Liver (tissue), 9 donors: ENCODE data around the gene UBE3B. TPM values are rescaled to one million over a fixed set of nuclear protein-coding genes. Genes with fewer than 3 reads are reported as not detected.

Source experiments
- DNase-seq: peaks from one replicate; pipeline ENCODE4 v3.0.0-alpha.2; 2017; ENCODE audit warnings: low spot score
- H3K27ac ChIP-seq, 2 donors: one replicate each; pipeline ENCODE4 v1.7.0; 2013; ENCODE audit warnings: inconsistent platforms in 2 of 2, low read length in 2 of 2, control low read depth in 1 of 2, low read depth in 1 of 2, mild to moderate bottlenecking in 1 of 2
- H3K27me3 ChIP-seq, 4 donors: one replicate each; pipeline versions ENCODE4 v1.6.1 to v1.7.0; 2013; ENCODE audit warnings: low read length in 3 of 4, inconsistent platforms in 1 of 4, mild to moderate bottlenecking in 1 of 4, moderate library complexity in 1 of 4; ENCODE audit not compliant: control insufficient read depth in 4 of 4, insufficient read depth in 4 of 4
- H3K36me3 ChIP-seq, 4 donors: one replicate each; pipeline versions ENCODE4 v1.6.1 to v1.7.0; 2013; ENCODE audit warnings: low read length in 3 of 4, mild to moderate bottlenecking in 3 of 4, low read depth in 1 of 4, moderate library complexity in 1 of 4; ENCODE audit not compliant: control insufficient read depth in 4 of 4, insufficient read depth in 3 of 4
- H3K4me1 ChIP-seq, 4 donors: one replicate each; pipeline versions ENCODE4 v1.6.1 to v1.7.0; 2013; ENCODE audit warnings: low read length in 3 of 4, mild to moderate bottlenecking in 3 of 4, moderate library complexity in 1 of 4; ENCODE audit not compliant: control insufficient read depth in 4 of 4, insufficient read depth in 4 of 4
- H3K4me3 ChIP-seq, 3 donors: one replicate each; pipeline versions ENCODE4 v1.6.1 to v1.7.0; 2013; ENCODE audit warnings: low read length in 3 of 3, control low read depth in 1 of 3, low read depth in 1 of 3, mild to moderate bottlenecking in 1 of 3
- H3K9ac ChIP-seq, 2 donors: one replicate each; pipeline ENCODE4 v1.7.0; 2013; ENCODE audit warnings: low read length in 2 of 2, mild to moderate bottlenecking in 2 of 2, moderate library complexity in 2 of 2, control low read depth in 1 of 2, low read depth in 1 of 2
- H3K9me3 ChIP-seq, 4 donors: one replicate each; pipeline versions ENCODE4 v1.6.1 to v1.7.0; 2013; ENCODE audit warnings: low read length in 3 of 4; ENCODE audit not compliant: control insufficient read depth in 4 of 4
- EGR1 ChIP-seq, 2 donors: IDR thresholded peaks; 2 replicates each; pipeline ENCODE4 v1.6.1; 2016 to 2018; ENCODE audit warnings: antibody characterized with exemption in 2 of 2, low read depth in 2 of 2
- FOXA1 ChIP-seq: IDR thresholded peaks from 2 replicates; pipeline ENCODE4 v1.6.1; 2016; ENCODE audit warnings: antibody characterized with exemption
- FOXA2 ChIP-seq: IDR thresholded peaks from 2 replicates; pipeline ENCODE4 v1.6.1; 2016; ENCODE audit warnings: antibody characterized with exemption
- GABPA ChIP-seq, 2 donors: IDR thresholded peaks in 1 of 2; conservative IDR thresholded peaks in 1 of 2; 2 replicates each; pipeline ENCODE4 v1.6.1; 2016; ENCODE audit warnings: antibody characterized with exemption in 2 of 2, mild to moderate bottlenecking in 1 of 2, moderate library complexity in 1 of 2
- HNF4A ChIP-seq, 2 donors: conservative IDR thresholded peaks; 2 replicates each; pipeline ENCODE4 v1.6.1; 2016; ENCODE audit warnings: antibody characterized with exemption in 2 of 2, mild to moderate bottlenecking in 2 of 2
- HNF4G ChIP-seq: IDR thresholded peaks from 2 replicates; pipeline ENCODE4 v1.6.1; 2016; ENCODE audit warnings: antibody characterized with exemption
- NR2F2 ChIP-seq: IDR thresholded peaks from 2 replicates; pipeline ENCODE4 v1.6.1; 2016; ENCODE audit warnings: antibody characterized with exemption
- RAD21 ChIP-seq, 2 donors: IDR thresholded peaks; 2 replicates each; pipeline ENCODE4 v1.6.1; 2016; ENCODE audit warnings: antibody characterized with exemption in 2 of 2, mild to moderate bottlenecking in 2 of 2
- RXRA ChIP-seq, 2 donors: IDR thresholded peaks; 2 replicates each; pipeline ENCODE4 v1.6.1; 2017 to 2018; ENCODE audit warnings: antibody characterized with exemption in 2 of 2, mild to moderate bottlenecking in 1 of 2
- SP1 ChIP-seq: IDR thresholded peaks from 2 replicates; pipeline ENCODE4 v1.6.1; 2018; ENCODE audit warnings: antibody characterized with exemption, mild to moderate bottlenecking
- TAF1 ChIP-seq: conservative IDR thresholded peaks from 2 replicates; pipeline ENCODE4 v1.6.1; 2016; ENCODE audit warnings: antibody characterized with exemption, mild to moderate bottlenecking
- YY1 ChIP-seq: IDR thresholded peaks from 2 replicates; pipeline ENCODE4 v1.6.1; 2016; ENCODE audit warnings: antibody characterized with exemption, mild to moderate bottlenecking
- WGBS: extraction: QIAGEN DNeasy Blood & Tissue Kit; methylation state at CpG from one replicate; pipeline ENCODE4 v1.1.7; 2013; 5-methylcytosine and 5-hydroxymethylcytosine counted together
- polyA plus RNA-seq, 2 donors: library from polyadenylated mRNA; stranded (reverse) in 1 of 2; unstranded in 1 of 2; fragments of 200-250 nt in 1 of 2; fragments of >200 nt in 1 of 2; fragmentation: Nextera tagmentation in 1 of 2; extraction: Ambion mirVana in 1 of 2; gene quantifications; one replicate each; pipeline versions ENCODE4 v1.2.1 to v1.2.3, GENCODE V29; 2013 to 2015
- total RNA-seq, 2 donors: library from RNA; depleted of rRNA; stranded (reverse); fragments of >200 nt; gene quantifications; one replicate each; pipeline ENCODE4 v1.2.3, GENCODE V29; 2014
- TF ChIP-seq, protein P1 (sequence below): IDR thresholded peaks from 2 replicates; pipeline ENCODE4 v1.6.1; 2016; ENCODE audit warnings: antibody characterized with exemption
- TF ChIP-seq, protein P2 (sequence below): IDR thresholded peaks from 2 replicates; pipeline ENCODE4 v1.6.1; 2016; ENCODE audit warnings: antibody characterized with exemption
- TF ChIP-seq, protein P3 (sequence below): IDR thresholded peaks from 2 replicates; pipeline ENCODE4 v1.6.1; 2016; ENCODE audit warnings: antibody characterized with exemption, mild to moderate bottlenecking
- TF ChIP-seq, protein P4 (sequence below): fragments of 150-350 bp; IDR thresholded peaks from 2 replicates; pipeline ENCODE4 v1.5.1; 2017; ENCODE audit warnings: improper control_type of control experiment, low read depth, low read length; ENCODE audit not compliant: missing input control
- TF ChIP-seq, protein P5 (sequence below): IDR thresholded peaks from 2 replicates; pipeline ENCODE4 v1.6.1; 2016; ENCODE audit warnings: antibody characterized with exemption
- donor health status: healthy.
- donor health status: healthy.
- donor health status: healthy.
- donor health status: healthy.
- donor health status: healthy.

Gene UBE3B
- total and polyA plus RNA-seq, 4 donors, result 9.3 to 43.4 (median 24.1) TPM

DNA sequence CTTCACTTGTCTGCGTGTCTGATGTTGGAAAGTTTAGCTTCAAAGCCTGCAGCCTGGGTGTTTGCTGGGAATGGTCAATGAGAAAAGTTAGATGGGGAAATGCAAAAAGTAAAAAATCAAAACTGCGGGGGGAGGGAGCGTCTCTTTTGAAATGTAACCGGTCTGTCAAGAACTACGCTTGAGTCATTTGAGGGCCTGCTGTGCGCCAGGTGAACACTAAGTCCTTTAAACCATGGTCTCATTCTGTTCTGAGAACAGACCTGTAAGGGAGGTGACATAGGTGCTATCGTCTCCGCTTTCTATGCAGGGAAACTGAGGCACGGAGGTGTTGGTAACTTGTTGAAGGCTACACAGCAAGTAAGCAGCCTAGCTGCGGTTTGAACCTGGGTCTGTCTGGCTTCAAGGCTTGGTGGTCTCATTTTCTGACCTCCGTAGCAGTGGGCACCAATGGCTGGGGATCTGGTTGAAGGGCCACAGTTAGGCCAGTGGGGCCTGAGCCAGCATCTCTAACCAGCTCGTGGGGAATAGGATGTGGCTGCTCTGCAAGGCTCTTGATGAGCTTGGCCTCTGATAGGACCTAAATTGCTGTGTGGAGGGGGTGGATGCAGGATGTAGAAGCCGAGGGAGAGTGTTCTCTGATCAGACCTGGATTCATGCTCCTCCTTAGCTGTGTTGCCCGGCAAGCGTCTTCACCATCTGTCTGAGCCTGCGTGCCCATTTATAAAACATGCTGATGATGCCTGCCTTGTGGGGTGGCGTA, 41.8 kb upstream of the UBE3B start:
- H3K27ac ChIP-seq, result no peak overlapping the region
- no peak for DNase-seq
- no peaks in the 10 kb centered on the region for H3K4me1 ChIP-seq
- TF ChIP-seq EGR1 (IDR thresholded peaks at IDR 0.05; ENCODE audit: low read depth in 2 of 2) (no peak), HNF4A (conservative IDR thresholded peaks at IDR 0.05) (no peak), FOXA1 (no peak), HNF4G (no peak), SP1 (no peak), YY1 (no peak), TAF1 (no peak), FOXA2 (no peak), NR2F2 (no peak), RAD21 (IDR thresholded peaks at IDR 0.05) (no peak)
- TF ChIP-seq, protein P1, sequence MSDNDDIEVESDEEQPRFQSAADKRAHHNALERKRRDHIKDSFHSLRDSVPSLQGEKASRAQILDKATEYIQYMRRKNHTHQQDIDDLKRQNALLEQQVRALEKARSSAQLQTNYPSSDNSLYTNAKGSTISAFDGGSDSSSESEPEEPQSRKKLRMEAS, result no peak
- TF ChIP-seq, protein P2, sequence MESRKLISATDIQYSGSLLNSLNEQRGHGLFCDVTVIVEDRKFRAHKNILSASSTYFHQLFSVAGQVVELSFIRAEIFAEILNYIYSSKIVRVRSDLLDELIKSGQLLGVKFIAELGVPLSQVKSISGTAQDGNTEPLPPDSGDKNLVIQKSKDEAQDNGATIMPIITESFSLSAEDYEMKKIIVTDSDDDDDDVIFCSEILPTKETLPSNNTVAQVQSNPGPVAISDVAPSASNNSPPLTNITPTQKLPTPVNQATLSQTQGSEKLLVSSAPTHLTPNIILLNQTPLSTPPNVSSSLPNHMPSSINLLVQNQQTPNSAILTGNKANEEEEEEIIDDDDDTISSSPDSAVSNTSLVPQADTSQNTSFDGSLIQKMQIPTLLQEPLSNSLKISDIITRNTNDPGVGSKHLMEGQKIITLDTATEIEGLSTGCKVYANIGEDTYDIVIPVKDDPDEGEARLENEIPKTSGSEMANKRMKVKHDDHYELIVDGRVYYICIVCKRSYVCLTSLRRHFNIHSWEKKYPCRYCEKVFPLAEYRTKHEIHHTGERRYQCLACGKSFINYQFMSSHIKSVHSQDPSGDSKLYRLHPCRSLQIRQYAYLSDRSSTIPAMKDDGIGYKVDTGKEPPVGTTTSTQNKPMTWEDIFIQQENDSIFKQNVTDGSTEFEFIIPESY, result no peak
- TF ChIP-seq, protein P3, sequence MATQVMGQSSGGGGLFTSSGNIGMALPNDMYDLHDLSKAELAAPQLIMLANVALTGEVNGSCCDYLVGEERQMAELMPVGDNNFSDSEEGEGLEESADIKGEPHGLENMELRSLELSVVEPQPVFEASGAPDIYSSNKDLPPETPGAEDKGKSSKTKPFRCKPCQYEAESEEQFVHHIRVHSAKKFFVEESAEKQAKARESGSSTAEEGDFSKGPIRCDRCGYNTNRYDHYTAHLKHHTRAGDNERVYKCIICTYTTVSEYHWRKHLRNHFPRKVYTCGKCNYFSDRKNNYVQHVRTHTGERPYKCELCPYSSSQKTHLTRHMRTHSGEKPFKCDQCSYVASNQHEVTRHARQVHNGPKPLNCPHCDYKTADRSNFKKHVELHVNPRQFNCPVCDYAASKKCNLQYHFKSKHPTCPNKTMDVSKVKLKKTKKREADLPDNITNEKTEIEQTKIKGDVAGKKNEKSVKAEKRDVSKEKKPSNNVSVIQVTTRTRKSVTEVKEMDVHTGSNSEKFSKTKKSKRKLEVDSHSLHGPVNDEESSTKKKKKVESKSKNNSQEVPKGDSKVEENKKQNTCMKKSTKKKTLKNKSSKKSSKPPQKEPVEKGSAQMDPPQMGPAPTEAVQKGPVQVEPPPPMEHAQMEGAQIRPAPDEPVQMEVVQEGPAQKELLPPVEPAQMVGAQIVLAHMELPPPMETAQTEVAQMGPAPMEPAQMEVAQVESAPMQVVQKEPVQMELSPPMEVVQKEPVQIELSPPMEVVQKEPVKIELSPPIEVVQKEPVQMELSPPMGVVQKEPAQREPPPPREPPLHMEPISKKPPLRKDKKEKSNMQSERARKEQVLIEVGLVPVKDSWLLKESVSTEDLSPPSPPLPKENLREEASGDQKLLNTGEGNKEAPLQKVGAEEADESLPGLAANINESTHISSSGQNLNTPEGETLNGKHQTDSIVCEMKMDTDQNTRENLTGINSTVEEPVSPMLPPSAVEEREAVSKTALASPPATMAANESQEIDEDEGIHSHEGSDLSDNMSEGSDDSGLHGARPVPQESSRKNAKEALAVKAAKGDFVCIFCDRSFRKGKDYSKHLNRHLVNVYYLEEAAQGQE, result no peak
- TF ChIP-seq, protein P4, sequence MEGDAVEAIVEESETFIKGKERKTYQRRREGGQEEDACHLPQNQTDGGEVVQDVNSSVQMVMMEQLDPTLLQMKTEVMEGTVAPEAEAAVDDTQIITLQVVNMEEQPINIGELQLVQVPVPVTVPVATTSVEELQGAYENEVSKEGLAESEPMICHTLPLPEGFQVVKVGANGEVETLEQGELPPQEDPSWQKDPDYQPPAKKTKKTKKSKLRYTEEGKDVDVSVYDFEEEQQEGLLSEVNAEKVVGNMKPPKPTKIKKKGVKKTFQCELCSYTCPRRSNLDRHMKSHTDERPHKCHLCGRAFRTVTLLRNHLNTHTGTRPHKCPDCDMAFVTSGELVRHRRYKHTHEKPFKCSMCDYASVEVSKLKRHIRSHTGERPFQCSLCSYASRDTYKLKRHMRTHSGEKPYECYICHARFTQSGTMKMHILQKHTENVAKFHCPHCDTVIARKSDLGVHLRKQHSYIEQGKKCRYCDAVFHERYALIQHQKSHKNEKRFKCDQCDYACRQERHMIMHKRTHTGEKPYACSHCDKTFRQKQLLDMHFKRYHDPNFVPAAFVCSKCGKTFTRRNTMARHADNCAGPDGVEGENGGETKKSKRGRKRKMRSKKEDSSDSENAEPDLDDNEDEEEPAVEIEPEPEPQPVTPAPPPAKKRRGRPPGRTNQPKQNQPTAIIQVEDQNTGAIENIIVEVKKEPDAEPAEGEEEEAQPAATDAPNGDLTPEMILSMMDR, result no peak
- TF ChIP-seq, protein P5, sequence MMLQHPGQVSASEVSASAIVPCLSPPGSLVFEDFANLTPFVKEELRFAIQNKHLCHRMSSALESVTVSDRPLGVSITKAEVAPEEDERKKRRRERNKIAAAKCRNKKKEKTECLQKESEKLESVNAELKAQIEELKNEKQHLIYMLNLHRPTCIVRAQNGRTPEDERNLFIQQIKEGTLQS, result no peak
- no peaks in the 10 kb centered on the region for H3K27me3 ChIP-seq
- H3K9me3 ChIP-seq, result no peaks in the 10 kb centered on the region
- no peaks in the 10 kb centered on the region for H3K36me3 ChIP-seq
- H3K9ac ChIP-seq, result no peak overlapping the region
- 79% methylated on average over 17 of the region's 17 CpGs for WGBS
- no peak overlapping the region for H3K4me3 ChIP-seq

DNA sequence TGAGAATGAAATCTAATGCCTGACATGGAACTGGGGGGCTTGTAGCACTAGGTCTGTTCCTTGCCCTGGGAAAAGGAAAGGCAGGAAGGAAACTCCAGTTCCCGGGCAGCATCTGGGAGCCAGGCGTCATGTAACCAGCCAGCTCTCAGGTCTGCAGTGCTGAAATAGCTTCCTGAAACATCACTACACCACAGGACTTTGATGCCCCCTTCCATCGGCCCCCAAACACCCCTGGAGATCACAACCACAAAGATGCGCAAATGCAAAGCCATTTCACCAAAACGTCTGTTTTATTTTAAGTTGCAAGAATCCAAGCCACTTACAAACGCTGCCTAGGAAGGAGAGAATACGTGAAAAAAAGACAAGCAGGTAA, 41.3 kb upstream of the UBE3B start:
- WGBS, result 70% methylated on average over 7 of the region's 7 CpGs
- H3K9ac ChIP-seq, result no peak overlapping the region
- H3K4me1 ChIP-seq, result no peaks in the 10 kb centered on the region
- H3K36me3 ChIP-seq, result no peaks in the 10 kb centered on the region
- H3K9me3 ChIP-seq, result no peaks in the 10 kb centered on the region
- H3K27me3 ChIP-seq, result no peaks in the 10 kb centered on the region
- TF ChIP-seq EGR1 (IDR thresholded peaks at IDR 0.05; ENCODE audit: low read depth in 2 of 2) (no peak), TAF1 (no peak), GABPA (IDR thresholded peaks at IDR 0.05 in 1 of 2, conservative IDR thresholded peaks at IDR 0.05 in 1 of 2) (no peak), HNF4A (conservative IDR thresholded peaks at IDR 0.05) (no peak), YY1 (no peak), RXRA (IDR thresholded peaks at IDR 0.05) (no peak), FOXA1 (no peak), SP1 (no peak), HNF4G (no peak)
- TF ChIP-seq, protein P1, result no peak
- TF ChIP-seq, protein P2, result no peak
- H3K4me3 ChIP-seq, result no peak overlapping the region
- no peak overlapping the region for H3K27ac ChIP-seq
- DNase-seq, result no peak
